HepG2 (cell line): ENCODE data around the gene CHRM2. TPM values are rescaled to one million over a fixed set of nuclear protein-coding genes. Genes with fewer than 3 reads are reported as not detected.

ENCODE experiments used
- ATAC-seq: fragments of 200-7000 bp; cut with Tn5 transposase; 3 replicates; pipeline ENCODE4 v1.9.1; 2020; ENCODE audit warnings: mild to moderate bottlenecking, moderate library complexity
- Bru-seq: library from RNA; stranded (reverse); fragments of 400-500 nt; gene quantifications from one replicate; lab custom pipeline; 2021; lab: Mats Ljungman, UMichigan
- BruChase-seq, 2 experiments: library from RNA; stranded (reverse); fragments of 400-500 nt; gene quantifications; one replicate each; lab custom pipeline; 2021; lab: Mats Ljungman, UMichigan
- BruUV-seq: library from RNA; stranded (reverse); fragments of 400-500 nt; replicated peaks from 2 replicates; lab custom pipeline; 2021; lab: Mats Ljungman, UMichigan
- CTCF ChIA-PET: fragments of 300-600 bp; formaldehyde crosslinking; extraction: SDS; loops from one replicate; lab custom pipeline; 2021; ENCODE audit warnings: low total read pairs, inconsistent platforms, low intra/inter-chr PET ratio; lab: Yijun Ruan, JAX
- POLR2A ChIA-PET: fragments of 350-600 bp; sonication (Branson Sonifier 250); formaldehyde crosslinking; loops from one replicate; lab custom pipeline; 2020; ENCODE audit warnings: antibody characterized with exemption, inconsistent platforms; lab: Yijun Ruan, JAX
- DNase-seq: peaks from one replicate; pipeline ENCODE4 v3.0.0-alpha.2; 2015; ENCODE audit warnings: low spot score
- FAIRE-seq: peaks from 3 replicates; lab custom pipeline; 2011; peaks lifted over from hg19 to GRCh38; lab: Jason Lieb, UNC
- H2AFZ ChIP-seq: one replicate; pipeline ENCODE4 v1.6.1; 2011; ENCODE audit warnings: low read length, inconsistent platforms
- H3K27ac ChIP-seq: fragments of 300-600 bp; 3 replicates; pipeline ENCODE4 v1.8.0; 2011; ENCODE audit warnings: mixed run types, mild to moderate bottlenecking, mixed read lengths, low read length, inconsistent platforms; ENCODE audit not compliant: insufficient read depth; ENCODE audit errors: extremely low read length
- H3K27me3 ChIP-seq, 2 experiments: fragments of 200-600 bp in 1 of 2; 2 replicates in 1 of 2; 3 replicates in 1 of 2; pipeline versions ENCODE4 v1.6.0 to v1.8.0; 2011; ENCODE audit warnings: low read length in 2 of 2, mild to moderate bottlenecking in 2 of 2, moderate library complexity in 2 of 2, inconsistent platforms in 1 of 2; ENCODE audit not compliant: insufficient read depth in 2 of 2, control insufficient read depth in 1 of 2
- H3K36me3 ChIP-seq, 2 experiments: fragments of 200-600 bp in 1 of 2; replicated peaks in 1 of 2; 2 replicates in 1 of 2; 3 replicates in 1 of 2; pipeline versions ENCODE4 v1.5.1 to v1.8.0; 2011; ENCODE audit warnings: low read length in 2 of 2, inconsistent platforms in 1 of 2; ENCODE audit not compliant: insufficient read depth in 2 of 2, control insufficient read depth in 1 of 2
- H3K4me1 ChIP-seq: 2 replicates; pipeline ENCODE4 v1.5.1; 2012; ENCODE audit warnings: low read length, inconsistent platforms; ENCODE audit not compliant: insufficient read depth
- H3K4me2 ChIP-seq: 2 replicates; pipeline ENCODE4 v1.6.0; 2011; ENCODE audit warnings: low read depth, low read length, inconsistent platforms
- H3K4me3 ChIP-seq, 3 experiments: fragments of 200-600 bp in 1 of 3; sonication (generic), shearing (Covaris generic) in 1 of 3; replicated peaks in 1 of 3; 2 replicates each; pipeline ENCODE4 v1.5.1; 2011 to 2016; ENCODE audit warnings: low read length in 3 of 3, inconsistent platforms in 2 of 3, low read depth in 2 of 3, mild to moderate bottlenecking in 2 of 3, control low read depth in 1 of 3, mixed read lengths in 1 of 3; ENCODE audit not compliant: insufficient read depth in 1 of 3
- H3K79me2 ChIP-seq: one replicate; pipeline ENCODE4 v1.6.1; 2011; ENCODE audit warnings: low read length, inconsistent platforms; ENCODE audit not compliant: insufficient read depth
- H3K9ac ChIP-seq: 2 replicates; pipeline ENCODE4 v1.6.0; 2011; ENCODE audit warnings: mild to moderate bottlenecking, low read depth, low read length, inconsistent platforms; ENCODE audit not compliant: insufficient read depth
- H3K9me3 ChIP-seq: 2 replicates; pipeline ENCODE4 v1.5.1; 2012; ENCODE audit warnings: mild to moderate bottlenecking, low read length
- H4K20me1 ChIP-seq: 2 replicates; pipeline ENCODE4 v1.6.0; 2011; ENCODE audit warnings: inconsistent platforms, mild to moderate bottlenecking, low read length, moderate library complexity; ENCODE audit not compliant: insufficient read depth
- CENPX ChIP-seq: sonication (generic); formaldehyde crosslinking; IDR thresholded peaks from 2 replicates; pipeline ENCODE4 v1.9.0; 2021; ENCODE audit warnings: mild to moderate bottlenecking, missing genetic modification reagents, moderate library complexity
- MTA3 ChIP-seq: sonication (generic); formaldehyde crosslinking; IDR thresholded peaks from 2 replicates; pipeline ENCODE4 v1.4.0; 2020; ENCODE audit warnings: missing genetic modification reagents
- NCOA1 ChIP-seq: sonication (generic); formaldehyde crosslinking; IDR thresholded peaks from 2 replicates; pipeline ENCODE4 v1.9.0; 2021; ENCODE audit warnings: missing genetic modification reagents
- PHB2 ChIP-seq: fragments of 450-650 bp; IDR thresholded peaks from 2 replicates; pipeline ENCODE4 v1.6.1; 2018; ENCODE audit not compliant: partially characterized antibody
- SUZ12 ChIP-seq: fragments of 150-350 bp; IDR thresholded peaks from 2 replicates; pipeline ENCODE4 v1.6.1; 2014; ENCODE audit warnings: low read depth, low read length
- ZKSCAN5 ChIP-seq: sonication (generic); formaldehyde crosslinking; IDR thresholded peaks from 2 replicates; pipeline ENCODE4 v1.5.1; 2020; ENCODE audit warnings: mild to moderate bottlenecking, missing genetic modification reagents
- ZNF850 ChIP-seq: sonication (generic); formaldehyde crosslinking; conservative IDR thresholded peaks from 2 replicates; pipeline ENCODE4 v1.9.0; 2021; ENCODE audit warnings: mild to moderate bottlenecking, missing genetic modification reagents
- WGBS: methylation state at CpG from one replicate; pipeline ENCODE4 v1.1.6; 2017; ENCODE audit warnings: low lambda C conversion rate; 5-methylcytosine and 5-hydroxymethylcytosine counted together
- in situ Hi-C: cut with HindIII; loops from 2 replicates; pipeline ENCODE4 v1.10.0; 2017; ENCODE audit warnings: low pct_unique_long_range_greater_than_20kb; ENCODE audit not compliant: extremely low pct_ligation_motif_present
- intact Hi-C: fragments of 100-400 bp; cut with micrococcal nuclease; formaldehyde crosslinking; loops from one replicate; pipeline ENCODE4 v1.10.0; 2022; ENCODE audit not compliant: unreplicated experiment
- long read RNA-seq, 2 experiments: library from RNA in 1 of 2; library from polyadenylated mRNA in 1 of 2; stranded (forward) in 1 of 2; unstranded in 1 of 2; transcript quantifications; one replicate each; pipeline ENCODE4 v2.0.0, GENCODE V29; 2019 to 2022
- polyA minus RNA-seq, 3 experiments: library from RNA; depleted of rRNA, polyadenylated mRNA; stranded (reverse); fragments of >200 nt; gene quantifications; 2 replicates each; pipeline ENCODE4 v1.2.3, GENCODE V29; 2011; ENCODE audit warnings: low replicate concordance in 1 of 3
- polyA plus RNA-seq, 8 experiments: library from polyadenylated mRNA; depleted of rRNA in 3 of 8; stranded (reverse) in 7 of 8; unstranded in 1 of 8; fragments of >200 nt; fragmentation: Illumina TruSeq in 4 of 8; extraction: Trizol in 4 of 8; gene quantifications; 2 replicates each; pipeline versions ENCODE4 v1.2.1 to v1.2.3, GENCODE V29; 2011 to 2016; ENCODE audit warnings: low read depth in 4 of 8, missing spikeins in 1 of 8, mixed read lengths in 1 of 8; ENCODE audit not compliant: insufficient read depth in 1 of 8
- total RNA-seq, 5 experiments: library from RNA; depleted of rRNA; stranded (reverse); fragments of >200 nt; fragmentation: Illumina TruSeq; extraction: Trizol; gene quantifications; 2 replicates each; pipeline ENCODE4 v1.2.3, GENCODE V29; 2016; ENCODE audit warnings: low read depth in 1 of 5
- TF ChIP-seq, protein P1 (sequence below): sonication (generic); formaldehyde crosslinking; IDR thresholded peaks from 2 replicates; pipeline ENCODE4 v1.4.0; 2020; ENCODE audit warnings: mild to moderate bottlenecking, missing genetic modification reagents
- TF ChIP-seq, protein P2 (sequence below): sonication (generic); formaldehyde crosslinking; conservative IDR thresholded peaks from 2 replicates; pipeline ENCODE4 v1.8.0; 2022; ENCODE audit warnings: mild to moderate bottlenecking, moderate library complexity, missing genetic modification reagents
- TF ChIP-seq, protein P3 (sequence below): IDR thresholded peaks from 2 replicates; pipeline ENCODE4 v1.6.1; 2018; ENCODE audit warnings: missing genetic modification reagents, mild to moderate bottlenecking, missing compliant biosample characterization

The CHRM2 gene
- total RNA-seq (2016; rRNA removed; fragmentation: Illumina TruSeq; extraction: Trizol) (not detected in 2 replicates), polyA plus RNA-seq (2011; rRNA removed) (not detected in 2 replicates), polyA minus RNA-seq (2011; rRNA and poly(A)+ RNA removed; ENCODE audit: low replicate concordance) (0.14 TPM in 1 of 2 replicates, not detected in the other), Bru-seq, nascent RNA (not detected), BruChase-seq, experiment 1, labeled RNA remaining after a 6-hour chase (not detected), BruChase-seq, experiment 2, labeled RNA remaining after a 2-hour chase (percentile 1 among the genes with signal in this experiment)
- total RNA-seq (2016; cell fraction: cytosol; rRNA removed; fragmentation: Illumina TruSeq; extraction: Trizol; ENCODE audit: low read depth): not detected in 2 replicates
- total RNA-seq (2016; cell fraction: insoluble cytoplasmic fraction; rRNA removed; fragmentation: Illumina TruSeq; extraction: Trizol): not detected in 2 replicates
- total RNA-seq (2016; cell fraction: membrane; rRNA removed; fragmentation: Illumina TruSeq; extraction: Trizol): not detected in 2 replicates
- total RNA-seq (2016; cell fraction: nucleus; rRNA removed; fragmentation: Illumina TruSeq; extraction: Trizol): not detected in 2 replicates
- not detected in 2 replicates for polyA plus RNA-seq (2011; cell fraction: cytosol; rRNA removed)
- not detected in 2 replicates for polyA plus RNA-seq (2011; cell fraction: nucleus; rRNA removed)
- polyA plus RNA-seq (2012): not detected in 2 replicates
- not detected in 2 replicates for polyA plus RNA-seq (2016; cell fraction: cytosol; fragmentation: Illumina TruSeq; extraction: Trizol; ENCODE audit: low read depth)
- not detected in 2 replicates for polyA plus RNA-seq (2016; cell fraction: insoluble cytoplasmic fraction; fragmentation: Illumina TruSeq; extraction: Trizol; ENCODE audit: low read depth)
- polyA plus RNA-seq (2016; cell fraction: membrane; fragmentation: Illumina TruSeq; extraction: Trizol; ENCODE audit: low read depth): not detected in 2 replicates
- polyA plus RNA-seq (2016; cell fraction: nucleus; fragmentation: Illumina TruSeq; extraction: Trizol; ENCODE audit: insufficient read depth, low read depth): not detected in 2 replicates
- polyA minus RNA-seq (2011; cell fraction: cytosol; rRNA and poly(A)+ RNA removed): not detected in 2 replicates
- polyA minus RNA-seq (2011; cell fraction: nucleus; rRNA and poly(A)+ RNA removed): not detected in 2 replicates
- long read RNA-seq, experiment 1: 0 reads
- long read RNA-seq, experiment 2: 0 reads

DNA sequence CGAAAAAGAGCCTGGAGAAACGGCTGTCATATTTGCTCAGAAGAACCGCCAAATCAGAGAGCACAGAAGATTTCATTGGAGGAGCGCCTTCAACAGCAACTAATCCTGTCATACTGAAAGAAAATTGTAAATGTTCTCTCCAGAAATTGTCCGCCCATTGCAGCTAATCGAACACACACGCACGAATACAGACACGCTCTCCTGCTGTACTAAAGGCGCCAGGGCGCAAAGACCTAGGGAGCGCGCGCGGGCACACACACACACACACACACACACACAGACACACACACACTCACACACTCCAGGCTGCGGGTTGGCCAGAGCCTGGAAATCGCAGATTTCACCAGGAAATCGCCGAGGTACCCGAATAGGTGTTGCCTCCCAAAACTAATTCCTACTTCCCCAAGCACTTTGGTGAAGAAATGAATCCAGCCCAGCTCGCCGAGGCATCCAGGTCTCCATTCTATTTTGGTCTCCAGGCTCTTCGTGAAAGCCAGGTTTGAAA is at the start of gene CHRM2:
Gene CHRM2, plus strand, starts transcription at position 157 of the 505 bp plus-strand sequence. CDS start 146,214 bp downstream, outside the sequence.
- 6% methylated on average over 19 of the region's 23 CpGs for WGBS
- in situ Hi-C loops: no loop called here
- POLR2A ChIA-PET: no interaction called here
- TF ChIP-seq MTA3 (no peak), CENPX (CRISPR knock-in tag) (no peak), ZNF850 (no peak), SUZ12 (no peak), NCOA1 (CRISPR knock-in tag) (no peak), ZKSCAN5 (no peak), PHB2 (no peak)
- TF ChIP-seq, protein P1, sequence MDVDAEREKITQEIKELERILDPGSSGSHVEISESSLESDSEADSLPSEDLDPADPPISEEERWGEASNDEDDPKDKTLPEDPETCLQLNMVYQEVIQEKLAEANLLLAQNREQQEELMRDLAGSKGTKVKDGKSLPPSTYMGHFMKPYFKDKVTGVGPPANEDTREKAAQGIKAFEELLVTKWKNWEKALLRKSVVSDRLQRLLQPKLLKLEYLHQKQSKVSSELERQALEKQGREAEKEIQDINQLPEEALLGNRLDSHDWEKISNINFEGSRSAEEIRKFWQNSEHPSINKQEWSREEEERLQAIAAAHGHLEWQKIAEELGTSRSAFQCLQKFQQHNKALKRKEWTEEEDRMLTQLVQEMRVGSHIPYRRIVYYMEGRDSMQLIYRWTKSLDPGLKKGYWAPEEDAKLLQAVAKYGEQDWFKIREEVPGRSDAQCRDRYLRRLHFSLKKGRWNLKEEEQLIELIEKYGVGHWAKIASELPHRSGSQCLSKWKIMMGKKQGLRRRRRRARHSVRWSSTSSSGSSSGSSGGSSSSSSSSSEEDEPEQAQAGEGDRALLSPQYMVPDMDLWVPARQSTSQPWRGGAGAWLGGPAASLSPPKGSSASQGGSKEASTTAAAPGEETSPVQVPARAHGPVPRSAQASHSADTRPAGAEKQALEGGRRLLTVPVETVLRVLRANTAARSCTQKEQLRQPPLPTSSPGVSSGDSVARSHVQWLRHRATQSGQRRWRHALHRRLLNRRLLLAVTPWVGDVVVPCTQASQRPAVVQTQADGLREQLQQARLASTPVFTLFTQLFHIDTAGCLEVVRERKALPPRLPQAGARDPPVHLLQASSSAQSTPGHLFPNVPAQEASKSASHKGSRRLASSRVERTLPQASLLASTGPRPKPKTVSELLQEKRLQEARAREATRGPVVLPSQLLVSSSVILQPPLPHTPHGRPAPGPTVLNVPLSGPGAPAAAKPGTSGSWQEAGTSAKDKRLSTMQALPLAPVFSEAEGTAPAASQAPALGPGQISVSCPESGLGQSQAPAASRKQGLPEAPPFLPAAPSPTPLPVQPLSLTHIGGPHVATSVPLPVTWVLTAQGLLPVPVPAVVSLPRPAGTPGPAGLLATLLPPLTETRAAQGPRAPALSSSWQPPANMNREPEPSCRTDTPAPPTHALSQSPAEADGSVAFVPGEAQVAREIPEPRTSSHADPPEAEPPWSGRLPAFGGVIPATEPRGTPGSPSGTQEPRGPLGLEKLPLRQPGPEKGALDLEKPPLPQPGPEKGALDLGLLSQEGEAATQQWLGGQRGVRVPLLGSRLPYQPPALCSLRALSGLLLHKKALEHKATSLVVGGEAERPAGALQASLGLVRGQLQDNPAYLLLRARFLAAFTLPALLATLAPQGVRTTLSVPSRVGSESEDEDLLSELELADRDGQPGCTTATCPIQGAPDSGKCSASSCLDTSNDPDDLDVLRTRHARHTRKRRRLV (CRISPR knock-in tag): no peak
- TF ChIP-seq, protein P2, sequence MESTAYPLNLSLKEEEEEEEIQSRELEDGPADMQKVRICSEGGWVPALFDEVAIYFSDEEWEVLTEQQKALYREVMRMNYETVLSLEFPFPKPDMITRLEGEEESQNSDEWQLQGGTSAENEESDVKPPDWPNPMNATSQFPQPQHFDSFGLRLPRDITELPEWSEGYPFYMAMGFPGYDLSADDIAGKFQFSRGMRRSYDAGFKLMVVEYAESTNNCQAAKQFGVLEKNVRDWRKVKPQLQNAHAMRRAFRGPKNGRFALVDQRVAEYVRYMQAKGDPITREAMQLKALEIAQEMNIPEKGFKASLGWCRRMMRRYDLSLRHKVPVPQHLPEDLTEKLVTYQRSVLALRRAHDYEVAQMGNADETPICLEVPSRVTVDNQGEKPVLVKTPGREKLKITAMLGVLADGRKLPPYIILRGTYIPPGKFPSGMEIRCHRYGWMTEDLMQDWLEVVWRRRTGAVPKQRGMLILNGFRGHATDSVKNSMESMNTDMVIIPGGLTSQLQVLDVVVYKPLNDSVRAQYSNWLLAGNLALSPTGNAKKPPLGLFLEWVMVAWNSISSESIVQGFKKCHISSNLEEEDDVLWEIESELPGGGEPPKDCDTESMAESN (CRISPR knock-in tag): no peak
- TF ChIP-seq, protein P3, sequence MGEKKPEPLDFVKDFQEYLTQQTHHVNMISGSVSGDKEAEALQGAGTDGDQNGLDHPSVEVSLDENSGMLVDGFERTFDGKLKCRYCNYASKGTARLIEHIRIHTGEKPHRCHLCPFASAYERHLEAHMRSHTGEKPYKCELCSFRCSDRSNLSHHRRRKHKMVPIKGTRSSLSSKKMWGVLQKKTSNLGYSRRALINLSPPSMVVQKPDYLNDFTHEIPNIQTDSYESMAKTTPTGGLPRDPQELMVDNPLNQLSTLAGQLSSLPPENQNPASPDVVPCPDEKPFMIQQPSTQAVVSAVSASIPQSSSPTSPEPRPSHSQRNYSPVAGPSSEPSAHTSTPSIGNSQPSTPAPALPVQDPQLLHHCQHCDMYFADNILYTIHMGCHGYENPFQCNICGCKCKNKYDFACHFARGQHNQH (CRISPR knock-in tag): no peak

More for the DNA sequence above, at the start of gene CHRM2:
- ATAC-seq (no peak), FAIRE-seq (no peak), DNase-seq (no peak)
- Histone ChIP-seq H3K36me3 (no peaks in the 10 kb centered on the region), H3K79me2 (no peaks in the 10 kb centered on the region), H2AFZ (no peak within 1 kb of the TSS), H3K4me2 (no peak within 1 kb of the TSS), H3K27me3 (0 out of 5 replicates have a peak, but pooled peaks cover 0 to 5% of the 10 kb centered on the region in 2 experiments), H3K4me3 (no peak within 1 kb of the TSS), H4K20me1 (no peaks in the 10 kb centered on the region), H3K27ac (no peak within 1 kb of the TSS), H3K4me1 (no peaks in the 10 kb centered on the region), H3K9me3 (no peaks in the 10 kb centered on the region), H3K9ac (no peak within 1 kb of the TSS)
- CTCF ChIA-PET: no interaction called here
- BruUV-seq: no TSS peak
- intact Hi-C loops: no loop called here
